Measurements from ENCODE around the gene SRSF3.
"Not testable (repeated sequence)": the region's sequence is repeated elsewhere in the genome, so short reads cannot be mapped to it uniquely, and the experiment has no call there.

SRSF3 gene

GRCh38 chr6:36605560-36606391 is 11.6 kb downstream of the SRSF3 start:
- no peak for DNase-seq

- DNase-seq: not testable (repeated sequence)
Measured at GRCh38 chr6:36607305-36607682, 13.1 kb downstream of the SRSF3 start.

- DNase-seq: no peak
Measured at GRCh38 chr6:36607683-36608386, 13.7 kb downstream of the SRSF3 start.

GRCh38 chr6:36608788-36609563 is 14.8 kb downstream of the SRSF3 start:
- no peak for DNase-seq

GRCh38 chr6:36609582-36609981 is 15.4 kb downstream of the SRSF3 start:
- DNase-seq: no peak

- no peak for DNase-seq
Measured at GRCh38 chr6:36610041-36610955, 16.1 kb downstream of the SRSF3 start.

GRCh38 chr6:36610956-36611336 is 16.8 kb downstream of the SRSF3 start:
- DNase-seq: no peak

GRCh38 chr6:36611679-36612078 is 17.5 kb downstream of the SRSF3 start:
- not testable (repeated sequence) for DNase-seq

- DNase-seq: no peak
Measured at GRCh38 chr6:36612101-36612625, 18.0 kb downstream of the SRSF3 start.

GRCh38 chr6:36613200-36613995 is 19.2 kb downstream of the SRSF3 start:
- no peak for DNase-seq

- peak; percentile 64 for DNase-seq
Measured at GRCh38 chr6:36615018-36615761, 21.0 kb downstream of the SRSF3 start.

- DNase-seq: peak; percentile 23
Measured at GRCh38 chr6:36616893-36617521, 22.8 kb downstream of the SRSF3 start.

- DNase-seq: no peak
Measured at GRCh38 chr6:36618366-36619355, 24.5 kb downstream of the SRSF3 start.

GRCh38 chr6:36621371-36621855 is 27.3 kb downstream of the SRSF3 start:
- no peak for DNase-seq

- no peak for DNase-seq
Measured at GRCh38 chr6:36622901-36623546, 28.9 kb downstream of the SRSF3 start.

GRCh38 chr6:36623547-36624459 is 29.6 kb downstream of the SRSF3 start:
- peak; percentile 86 for DNase-seq
